ENCODE data around the gene PTGER3. TPM values are rescaled to one million over a fixed set of nuclear protein-coding genes. Genes with fewer than 3 reads are reported as not detected.
A peak's percentile ranks its signal among the peaks of the same experiment; 100 is the strongest.

The PTGER3 gene
- total and polyA plus RNA-seq, 2 experiments from 2014 or later: 0.45 to 1.6 TPM

GRCh38 chr1:71087060-71087459 lies 39.4 kb upstream of the PTGER3 start:
- peak; percentile 51 for DNase-seq (ENCODE audit: low spot score)
- H3K9me2 ChIP-seq (ENCODE audit: insufficient read depth): no peaks in the 10 kb centered on the region
- no peaks in the 10 kb centered on the region for H3K4me1 ChIP-seq (ENCODE audit: insufficient read depth)
- no peaks in the 10 kb centered on the region for H3F3A ChIP-seq (replicated peaks; ENCODE audit: low read depth)
- no peaks in the 10 kb centered on the region for H3K79me2 ChIP-seq (replicated peaks; ENCODE audit: insufficient read depth)
- no peak overlapping the region for H3K4me3 ChIP-seq
- no peaks in the 10 kb centered on the region for H3K9me3 Mint-ChIP-seq
- H3K27ac ChIP-seq (ENCODE audit: low read depth): no peak overlapping the region
- H3K4me2 ChIP-seq: no peak overlapping the region
- no peak overlapping the region for H3K27ac Mint-ChIP-seq
- peak; percentile 81 for ATAC-seq
- H4K20me1 ChIP-seq (replicated peaks; ENCODE audit: insufficient read depth): no peaks in the 10 kb centered on the region
- no peak for TF ChIP-seq ZNF331 (CRISPR knock-in tag; IDR thresholded peaks at IDR 0.05; ENCODE audit: low read depth)
- no peak for TF ChIP-seq JUNB (IDR thresholded peaks at IDR 0.05; ENCODE audit: unreplicated experiment)
- no peak for TF ChIP-seq ZNF462 (CRISPR knock-in tag; IDR thresholded peaks at IDR 0.05)
- TF ChIP-seq CREB1 (CRISPR knock-in tag; IDR thresholded peaks at IDR 0.05; ENCODE audit: low read depth): no peak
- TF ChIP-seq ETS1 (IDR thresholded peaks at IDR 0.05): no peak
- TF ChIP-seq ZNF114 (CRISPR knock-in tag; IDR thresholded peaks at IDR 0.05): no peak
- TF ChIP-seq CTCF (conservative IDR thresholded peaks at IDR 0.05; ENCODE audit: low read depth in 2 of 2): peak; percentile 32 to 47
- TF ChIP-seq NANOG (IDR thresholded peaks at IDR 0.05; ENCODE audit: borderline replicate concordance): no peak
- no peak for TF ChIP-seq STAT1 (IDR thresholded peaks at IDR 0.05; ENCODE audit: unreplicated experiment)
- no peak overlapping the region for H3K4me3 Mint-ChIP-seq
- H3K4me1 Mint-ChIP-seq: no peaks in the 10 kb centered on the region; the same call in 2 of the 3 replicates
- no peaks in the 10 kb centered on the region for H3K36me3 Mint-ChIP-seq (ENCODE audit: low read depth)
- H3K36me3 ChIP-seq (ENCODE audit: insufficient read depth): no peaks in the 10 kb centered on the region
- H3K27me3 Mint-ChIP-seq (ENCODE audit: insufficient read depth, low read depth, poor library complexity): peaks cover 3% of the 10 kb centered on the region
- H2AFZ ChIP-seq: no peak overlapping the region
- peaks cover 25% of the 10 kb centered on the region; the same call in 1 of the 2 replicates for H3K27me3 ChIP-seq (ENCODE audit: insufficient read depth)

Data from GM23338 (cell line).